Activated B cell treated with CpG ODN at 0.5 μM for 24 hours (primary cell): ENCODE results near the gene TMEM255A. TPM values are rescaled to one million over a fixed set of nuclear protein-coding genes. Genes with fewer than 3 reads are reported as not detected.

Experiments
- ATAC-seq: fragments of 200-7000 bp; cut with Tn5 transposase; one replicate; pipeline ENCODE4 v1.10.0; 2021; ENCODE audit warnings: low read depth, mild to moderate bottlenecking, moderate library complexity
- CTCF ChIA-PET: fragments of 350-600 bp; sonication (Branson Sonifier 250); formaldehyde crosslinking; loops from one replicate; lab custom pipeline; 2021; ENCODE audit warnings: antibody characterized with exemption; lab: Charles Lee
- POLR2A ChIA-PET: fragments of 350-600 bp; sonication (Branson Sonifier 250); formaldehyde crosslinking; loops from one replicate; lab custom pipeline; 2021; ENCODE audit warnings: antibody characterized with exemption; lab: Charles Lee
- DNase-seq: peaks from one replicate; pipeline ENCODE4 v3.0.0; 2022
- H3K27ac Mint-ChIP-seq: one replicate; pipeline ENCODE4 v1.8.0; 2020; ENCODE audit warnings: mixed read lengths
- H3K27me3 Mint-ChIP-seq: one replicate; pipeline ENCODE4 v1.8.0; 2021; ENCODE audit warnings: mixed read lengths
- H3K36me3 Mint-ChIP-seq: one replicate; pipeline ENCODE4 v1.8.0; 2021; ENCODE audit warnings: low read depth, mixed read lengths
- H3K4me1 Mint-ChIP-seq: one replicate; pipeline ENCODE4 v1.8.0; 2021; ENCODE audit warnings: mixed read lengths
- H3K4me3 Mint-ChIP-seq: one replicate; pipeline ENCODE4 v1.8.0; 2020; ENCODE audit warnings: mild to moderate bottlenecking, mixed read lengths
- H3K9me3 Mint-ChIP-seq: one replicate; pipeline ENCODE4 v1.8.0; 2020; ENCODE audit warnings: mixed read lengths
- CTCF ChIP-seq: fragments of 200-600 bp; IDR thresholded peaks from one replicate; pipeline ENCODE4 v1.8.0; 2022; ENCODE audit warnings: antibody characterized with exemption, mild to moderate bottlenecking
- intact Hi-C: fragments of 100-400 bp; cut with micrococcal nuclease; formaldehyde crosslinking; loops from one replicate; pipeline ENCODE4 v1.15.1; 2024
- total RNA-seq: library from RNA; stranded (reverse); gene quantifications from 2 replicates; pipeline ENCODE4 v1.2.3, GENCODE V29; 2022

TMEM255A gene
- total RNA-seq, 1 donor from 2014 or later: 0.18 TPM

GRCh38 chrX:120236687-120237479 lies 74.4 kb downstream of the TMEM255A start:
- Mint-ChIP-seq H3K27ac (no peak overlapping the region), H3K4me1 (no peaks in the 10 kb centered on the region), H3K36me3 (peaks cover 18% of the 10 kb centered on the region), H3K4me3 (no peak overlapping the region), H3K27me3 (no peaks in the 10 kb centered on the region), H3K9me3 (no peaks in the 10 kb centered on the region)
- no peak for ATAC-seq
- intact Hi-C loops: no loop called here
- CTCF ChIA-PET: no interaction called here
- no peak for DNase-seq
- POLR2A ChIA-PET: no interaction called here
- no peak for TF ChIP-seq CTCF

- H3K36me3 Mint-ChIP-seq: peaks cover 18% of the 10 kb centered on the region
- no peak for TF ChIP-seq CTCF
- H3K4me3 Mint-ChIP-seq: no peak overlapping the region
- ChIA-PET CTCF (no interaction called here), POLR2A (no interaction called here)
- DNase-seq (no peak), ATAC-seq (no peak)
- H3K27me3 Mint-ChIP-seq: no peaks in the 10 kb centered on the region
- intact Hi-C loops: no loop called here
- H3K27ac Mint-ChIP-seq: no peak overlapping the region
- H3K4me1 Mint-ChIP-seq: no peaks in the 10 kb centered on the region
- H3K9me3 Mint-ChIP-seq: no peaks in the 10 kb centered on the region
These were observed 76.0 kb downstream of the TMEM255A start for GRCh38 chrX:120235284-120235683.

GRCh38 chrX:120228187-120228908 lies 82.9 kb downstream of the TMEM255A start:
- Mint-ChIP-seq H3K27me3 (no peaks in the 10 kb centered on the region), H3K27ac (no peak overlapping the region), H3K4me3 (no peak overlapping the region), H3K9me3 (no peaks in the 10 kb centered on the region), H3K36me3 (peaks cover 4% of the 10 kb centered on the region), H3K4me1 (no peaks in the 10 kb centered on the region)
- intact Hi-C loops: no loop called here
- ChIA-PET CTCF (no interaction called here), POLR2A (no interaction called here)
- DNase-seq (no peak), ATAC-seq (no peak)
- TF ChIP-seq CTCF: no peak

- Mint-ChIP-seq H3K36me3 (peaks cover 15% of the 10 kb centered on the region), H3K27ac (no peak overlapping the region), H3K27me3 (no peaks in the 10 kb centered on the region), H3K4me1 (no peaks in the 10 kb centered on the region), H3K4me3 (no peak overlapping the region), H3K9me3 (no peaks in the 10 kb centered on the region)
- ATAC-seq (no peak), DNase-seq (no peak)
- TF ChIP-seq CTCF: no peak
- intact Hi-C loops: no loop called here
- ChIA-PET CTCF (interaction anchor here (2.3 kb wide), 1 partner anchor 11 kb away, joined by 9 read pairs; no protein-coding TSS in a partner anchor), POLR2A (no interaction called here)
These were observed 86.9 kb downstream of the TMEM255A start for GRCh38 chrX:120224388-120224787.

GRCh38 chrX:120223374-120223773 lies 87.9 kb downstream of the TMEM255A start:
- H3K4me1 Mint-ChIP-seq: no peaks in the 10 kb centered on the region
- no peak for DNase-seq
- CTCF ChIA-PET: interaction anchor here (2.3 kb wide), 1 partner anchor 10 kb away, joined by 9 read pairs; no protein-coding TSS in a partner anchor
- H3K27ac Mint-ChIP-seq: no peak overlapping the region
- H3K36me3 Mint-ChIP-seq: peaks cover 20% of the 10 kb centered on the region
- H3K27me3 Mint-ChIP-seq: no peaks in the 10 kb centered on the region
- H3K4me3 Mint-ChIP-seq: no peak overlapping the region
- intact Hi-C loops: no loop called here
- TF ChIP-seq CTCF: no peak
- POLR2A ChIA-PET: no interaction called here
- no peak for ATAC-seq
- H3K9me3 Mint-ChIP-seq: no peaks in the 10 kb centered on the region
